ENCODE data around the gene SLC4A9.

DNA sequence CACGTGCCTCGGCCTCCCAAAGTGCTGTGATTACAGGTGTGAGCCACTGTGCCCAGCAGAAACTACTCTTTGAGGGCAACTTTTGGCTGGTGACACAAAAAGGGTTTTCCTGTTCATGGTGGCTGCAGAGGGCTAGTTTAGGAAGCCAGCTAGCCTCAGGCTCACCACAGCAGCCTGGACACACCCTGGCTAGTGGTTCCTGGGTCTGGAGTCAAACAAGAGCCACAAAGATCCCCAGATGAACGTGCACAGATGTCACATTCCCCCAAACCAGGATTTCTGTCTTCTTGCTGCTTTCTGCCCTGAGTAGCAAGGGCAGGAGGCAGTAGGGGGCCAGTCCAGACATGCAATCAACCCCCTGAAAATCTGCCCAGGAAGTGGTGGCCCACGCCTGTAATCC is 20.4 kb upstream of the SLC4A9 start:
- TF ChIP-seq POLR2AphosphoS5 (IDR thresholded peaks at IDR 0.05): no peak
- TF ChIP-seq POLR2A (IDR thresholded peaks at IDR 0.05): no peak
- TF ChIP-seq EP300 (IDR thresholded peaks at IDR 0.05; ENCODE audit: low read depth): no peak
- TF ChIP-seq, protein P1, sequence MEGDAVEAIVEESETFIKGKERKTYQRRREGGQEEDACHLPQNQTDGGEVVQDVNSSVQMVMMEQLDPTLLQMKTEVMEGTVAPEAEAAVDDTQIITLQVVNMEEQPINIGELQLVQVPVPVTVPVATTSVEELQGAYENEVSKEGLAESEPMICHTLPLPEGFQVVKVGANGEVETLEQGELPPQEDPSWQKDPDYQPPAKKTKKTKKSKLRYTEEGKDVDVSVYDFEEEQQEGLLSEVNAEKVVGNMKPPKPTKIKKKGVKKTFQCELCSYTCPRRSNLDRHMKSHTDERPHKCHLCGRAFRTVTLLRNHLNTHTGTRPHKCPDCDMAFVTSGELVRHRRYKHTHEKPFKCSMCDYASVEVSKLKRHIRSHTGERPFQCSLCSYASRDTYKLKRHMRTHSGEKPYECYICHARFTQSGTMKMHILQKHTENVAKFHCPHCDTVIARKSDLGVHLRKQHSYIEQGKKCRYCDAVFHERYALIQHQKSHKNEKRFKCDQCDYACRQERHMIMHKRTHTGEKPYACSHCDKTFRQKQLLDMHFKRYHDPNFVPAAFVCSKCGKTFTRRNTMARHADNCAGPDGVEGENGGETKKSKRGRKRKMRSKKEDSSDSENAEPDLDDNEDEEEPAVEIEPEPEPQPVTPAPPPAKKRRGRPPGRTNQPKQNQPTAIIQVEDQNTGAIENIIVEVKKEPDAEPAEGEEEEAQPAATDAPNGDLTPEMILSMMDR (IDR thresholded peaks at IDR 0.05): no peak

Measured in transverse colon (tissue), 4 donors.